Right ventricle myocardium inferior (tissue), 1 donor: ENCODE results near the gene NTN1. TPM values are rescaled to one million over a fixed set of nuclear protein-coding genes. Genes with fewer than 3 reads are reported as not detected.
"Not testable (repeated sequence)": the region's sequence is repeated elsewhere in the genome, so short reads cannot be mapped to it uniquely, and the experiment has no call there.

Source experiments
- ATAC-seq: fragments of 200-7000 bp; cut with Tn5 transposase; one replicate; pipeline ENCODE4 v1.9.1; 2020; ENCODE audit warnings: mild to moderate bottlenecking, moderate library complexity
- DNase-seq: peaks from one replicate; pipeline ENCODE4 v3.0.0; 2021; ENCODE audit errors: missing footprints
- intact Hi-C: fragments of 100-400 bp; cut with DNase I; formaldehyde crosslinking; loops from one replicate; pipeline ENCODE4 v1.11.0; 2022
- total RNA-seq: library from RNA; stranded (reverse); fragmentation: NEBNext Ultra II Directional; extraction: Animal tissue kit (Norgen Biotek cat#: 25700); gene quantifications from one replicate; pipeline ENCODE4 v1.2.1, GENCODE V29; 2021
- donor health status: DM: no; HTN: yes; CAD: no; lungs with severe emphysema.

Gene NTN1
- total RNA-seq, 1 donor from 2014 or later, result 24.5 TPM

DNA sequence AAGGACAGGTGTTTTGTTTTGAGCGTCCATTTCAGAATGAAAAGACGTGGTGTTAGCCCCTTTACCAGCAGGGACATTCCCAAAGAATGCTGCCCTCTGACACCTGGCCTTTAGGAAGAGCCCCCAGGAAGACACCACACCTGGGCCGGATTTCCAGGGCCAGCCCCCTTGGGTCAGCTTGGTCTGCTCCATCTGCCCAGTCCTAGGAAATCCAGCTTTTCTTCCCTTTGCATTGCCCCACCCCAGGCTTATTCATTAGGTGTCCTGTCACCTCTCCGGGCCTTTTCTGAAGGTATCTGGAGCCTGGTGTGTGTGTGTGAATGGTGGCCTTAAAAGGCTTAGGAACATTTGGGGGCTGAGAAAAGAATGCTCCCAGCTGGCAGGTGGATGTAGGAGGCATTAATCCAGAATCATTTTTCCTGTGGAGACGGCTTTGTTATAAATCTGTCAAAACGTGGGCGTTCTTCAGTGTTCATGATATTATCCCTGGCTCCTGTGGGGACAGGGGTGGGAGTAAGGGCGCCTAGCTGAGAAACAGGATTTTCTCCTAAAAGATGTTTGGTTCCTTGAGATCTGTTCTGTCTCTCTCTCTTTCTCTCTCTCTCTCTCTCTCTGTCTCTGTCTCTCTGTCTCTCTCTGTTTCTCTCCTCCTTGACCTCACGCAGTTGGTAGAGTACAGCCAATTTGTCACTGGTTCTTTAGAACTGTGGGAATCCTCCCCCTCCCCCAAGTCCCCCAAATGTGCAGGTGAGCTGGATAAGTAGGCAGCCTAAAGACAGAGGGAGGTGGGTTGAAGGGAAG is 84.0 kb downstream of the NTN1 start:
- DNase-seq (no peak), ATAC-seq (no peak)
- intact Hi-C loops, result loop anchor here (10.0 kb wide), 1 partner anchor 190 kb away; no protein-coding TSS in a partner anchor

DNA sequence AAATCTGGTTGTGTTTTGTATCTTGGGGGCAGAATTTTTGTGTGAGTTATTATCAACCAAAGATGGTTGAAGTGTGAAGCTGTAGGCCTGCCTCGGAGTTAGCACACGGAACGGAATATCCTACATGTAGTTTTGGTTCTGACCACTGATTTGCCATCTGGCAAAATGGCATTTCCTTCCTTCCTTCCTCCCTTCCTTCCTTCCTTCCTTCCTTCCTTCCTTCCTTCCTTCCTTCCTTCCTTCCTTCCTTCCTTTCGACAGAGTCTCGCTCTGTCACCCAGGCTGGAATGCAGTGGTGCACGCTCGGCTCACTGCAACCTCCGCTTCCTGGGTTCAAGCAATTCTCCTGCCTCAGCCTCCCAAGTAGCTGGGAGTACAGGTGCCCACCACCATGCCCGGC is 85.0 kb downstream of the NTN1 start:
- not testable (repeated sequence) for ATAC-seq, DNase-seq
- intact Hi-C loops, result loop anchor here (10.0 kb wide), 1 partner anchor 189 kb away; no protein-coding TSS in a partner anchor

DNA sequence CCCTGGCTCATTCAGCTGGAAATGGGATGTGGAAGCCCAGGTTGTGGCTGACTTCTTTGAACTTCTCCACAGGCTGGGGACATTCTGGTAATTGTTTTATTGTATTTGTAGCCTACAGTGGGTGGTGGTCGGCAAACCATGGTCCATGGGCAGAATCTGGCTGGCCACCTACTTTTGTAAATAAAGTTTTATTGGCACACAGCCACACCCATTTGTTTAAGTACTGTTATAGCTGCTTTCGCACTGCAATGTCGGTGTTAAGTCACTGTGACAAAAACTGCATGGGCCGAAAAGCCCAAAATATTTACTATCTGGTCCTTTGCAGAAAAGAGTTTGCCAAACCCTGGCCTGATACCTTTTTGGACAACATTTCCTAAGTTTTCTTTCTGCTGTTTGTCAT is 86.2 kb downstream of the NTN1 start:
- intact Hi-C loops, result loop anchor here (10.0 kb wide), 1 partner anchor 187 kb away; no protein-coding TSS in a partner anchor
- DNase-seq, result no peak
- ATAC-seq, result no peak

DNA sequence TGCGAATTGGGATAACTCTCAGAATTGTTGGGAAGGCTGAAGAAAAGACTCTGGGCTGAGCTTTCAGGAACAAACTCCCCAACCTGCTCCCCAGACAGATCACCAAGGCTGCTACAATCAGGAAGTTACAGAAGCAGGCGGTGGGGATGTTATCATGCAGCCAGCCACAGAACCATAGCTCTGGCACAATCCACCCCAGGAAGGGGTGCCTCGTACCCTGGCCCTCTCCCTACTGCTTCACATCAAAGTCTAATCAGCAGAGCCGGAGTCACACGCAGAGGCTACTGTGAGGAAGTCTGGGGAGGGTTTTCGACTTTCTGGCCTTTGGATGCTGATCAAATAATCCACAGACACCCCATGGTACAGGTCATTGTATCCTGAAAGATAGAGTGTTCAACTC is 86.8 kb downstream of the NTN1 start:
- ATAC-seq, result no peak
- intact Hi-C loops, result loop anchor here (10.0 kb wide), 1 partner anchor 187 kb away; no protein-coding TSS in a partner anchor
- DNase-seq, result no peak

DNA sequence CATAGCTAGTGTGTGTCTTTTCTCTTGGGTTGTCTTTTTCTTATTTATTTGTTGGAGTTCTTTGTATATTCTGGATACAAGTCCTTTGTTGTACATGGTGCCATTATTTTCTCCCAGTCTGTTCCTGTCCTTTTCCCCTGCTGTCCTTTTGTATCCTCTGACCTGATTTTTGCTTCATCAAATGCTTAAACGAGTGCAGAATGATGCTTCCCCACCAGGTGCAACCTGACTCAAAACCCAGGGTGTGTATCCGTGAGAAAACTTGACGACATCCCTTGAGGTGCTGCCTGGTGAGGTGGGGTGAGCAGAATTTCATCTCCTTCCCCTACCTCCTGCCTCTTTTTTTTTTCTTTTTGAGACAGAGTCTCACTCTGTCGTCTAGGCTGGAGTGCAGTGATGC is 88.6 kb downstream of the NTN1 start:
- DNase-seq (no peak), ATAC-seq (no peak)
- intact Hi-C loops, result loop anchor here (10.0 kb wide), 1 partner anchor 185 kb away; no protein-coding TSS in a partner anchor

DNA sequence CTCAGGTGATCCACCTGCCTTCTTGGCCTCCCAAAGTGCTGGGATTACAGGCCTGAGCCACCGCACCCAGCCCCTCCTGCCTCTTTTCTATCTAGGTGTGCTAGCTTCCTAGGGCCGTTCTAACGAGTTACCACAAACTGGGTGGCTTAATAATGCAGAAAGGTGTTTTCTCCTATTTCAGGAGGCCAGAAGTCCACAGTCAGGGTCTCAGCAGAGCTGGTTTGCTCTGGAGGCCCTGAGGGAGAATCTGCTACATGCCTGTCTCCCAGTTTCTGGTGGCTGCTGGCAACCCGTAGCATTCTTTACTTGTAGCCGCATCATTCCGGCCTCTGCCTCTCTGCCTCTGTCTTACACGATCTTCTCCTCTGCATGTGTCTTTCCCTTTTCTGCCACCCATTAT is 89.2 kb downstream of the NTN1 start:
- no peak for DNase-seq
- intact Hi-C loops, result no loop called here
- no peak for ATAC-seq

DNA sequence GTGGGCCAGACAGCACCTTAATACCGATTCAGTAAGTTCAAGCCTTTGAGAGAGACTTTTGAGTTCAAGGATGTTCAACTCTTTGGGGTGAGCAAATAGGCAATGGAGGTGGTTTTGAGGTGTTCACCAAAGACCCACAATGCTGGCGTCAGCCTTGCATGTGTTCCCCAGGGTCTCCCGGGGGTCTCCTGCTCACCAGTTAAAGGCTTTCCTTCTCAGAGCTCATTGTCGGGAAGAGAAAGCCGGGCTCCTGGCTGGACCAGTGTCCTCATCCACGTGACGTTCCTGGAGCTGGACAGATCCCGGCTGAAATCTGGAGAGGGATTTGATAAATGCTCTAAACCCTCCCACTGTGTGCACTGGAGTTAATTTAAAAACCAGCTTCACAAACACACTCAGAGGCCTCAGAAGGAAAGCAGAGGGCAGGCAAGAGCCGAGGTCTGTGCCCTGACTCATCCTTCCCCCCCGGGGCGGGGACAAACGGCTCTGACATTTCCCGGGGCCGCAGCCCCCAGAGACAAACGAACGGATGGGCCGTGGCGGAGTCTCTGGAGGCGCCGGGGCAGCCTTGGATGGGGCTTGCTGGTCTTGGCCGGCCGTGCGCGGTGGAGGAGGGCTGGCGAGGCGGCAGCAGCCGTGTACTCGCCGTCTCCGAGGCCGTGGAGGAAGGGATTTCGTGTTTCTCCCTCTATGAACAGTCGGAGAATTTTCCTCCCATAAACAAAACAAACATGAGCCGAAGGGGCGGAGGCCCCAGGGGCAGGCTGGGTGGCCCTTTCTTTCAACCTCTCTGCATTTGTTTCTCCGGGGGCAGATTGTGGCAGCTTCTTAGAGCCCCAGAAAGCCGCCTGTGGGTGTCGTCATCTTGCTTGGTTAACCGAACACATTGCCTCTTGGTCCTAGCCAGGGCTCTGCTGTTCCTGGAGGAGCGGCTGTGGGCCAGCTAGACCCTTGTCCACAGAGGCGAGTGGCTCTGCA is 94.2 kb downstream of the NTN1 start:
- intact Hi-C loops, result no loop called here
- ATAC-seq (peak; percentile 89), DNase-seq (peak; percentile 84)

DNA sequence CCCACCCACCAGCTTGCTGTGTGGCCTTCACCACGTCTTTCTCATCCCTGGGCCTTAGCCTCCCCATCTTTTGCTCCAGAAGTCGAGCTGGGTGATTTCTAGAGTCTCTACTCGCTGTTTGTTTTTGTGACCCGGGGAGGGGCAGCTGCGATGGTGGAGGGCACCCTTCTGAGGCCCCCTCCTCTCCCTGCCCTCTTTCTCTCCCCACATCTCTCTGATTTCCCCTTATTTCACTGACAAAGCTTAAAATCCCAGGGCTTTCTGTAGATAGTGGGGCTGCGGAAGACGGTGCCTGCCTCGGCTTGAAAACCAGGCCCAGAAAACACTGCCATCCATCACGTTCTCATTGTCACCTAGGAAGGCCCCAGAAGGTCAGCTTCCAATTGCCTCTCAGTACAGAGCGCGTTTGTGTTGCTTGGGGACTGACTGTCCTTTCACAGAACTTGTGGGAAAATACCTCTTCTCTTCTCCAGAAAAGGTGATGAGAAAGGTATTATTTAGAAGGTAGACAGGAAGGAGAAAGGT is 95.1 kb downstream of the NTN1 start:
- ATAC-seq, result no peak
- intact Hi-C loops, result no loop called here
- DNase-seq, result no peak

DNA sequence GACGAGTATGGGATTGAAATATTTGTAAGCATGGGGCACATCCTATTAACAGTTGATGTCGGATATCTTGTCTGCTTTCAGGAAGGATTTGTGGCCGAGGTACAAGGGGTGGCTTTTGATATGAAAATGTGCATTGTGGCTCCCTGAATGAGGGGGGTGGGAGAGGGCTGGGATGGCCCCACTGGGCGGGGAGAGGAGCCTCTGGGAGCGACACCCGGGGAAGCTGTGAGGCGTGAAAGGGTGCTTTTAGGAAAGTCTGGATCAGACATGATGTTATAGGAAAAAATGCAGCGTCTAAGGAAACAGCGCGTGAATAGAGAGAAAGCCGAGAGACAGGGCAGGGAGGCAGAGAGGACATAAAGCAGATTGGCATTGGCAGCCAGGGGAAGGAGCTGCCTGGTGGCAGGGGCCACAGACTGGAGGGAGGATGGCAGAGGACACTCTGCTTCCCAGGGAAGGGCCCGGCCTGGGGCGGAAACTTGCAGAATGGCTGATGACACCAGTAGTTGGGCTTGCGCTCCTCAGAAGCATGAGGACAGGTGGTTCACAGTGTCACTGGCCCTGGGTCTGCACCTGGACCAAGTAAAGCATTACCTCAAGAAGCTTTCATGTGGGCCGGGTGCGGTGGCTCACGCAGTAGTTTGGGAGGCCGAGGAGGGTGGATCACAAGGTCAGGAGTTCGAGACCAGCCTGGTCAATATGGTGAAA is 95.7 kb downstream of the NTN1 start:
- intact Hi-C loops, result no loop called here
- DNase-seq (no peak), ATAC-seq (no peak)

DNA sequence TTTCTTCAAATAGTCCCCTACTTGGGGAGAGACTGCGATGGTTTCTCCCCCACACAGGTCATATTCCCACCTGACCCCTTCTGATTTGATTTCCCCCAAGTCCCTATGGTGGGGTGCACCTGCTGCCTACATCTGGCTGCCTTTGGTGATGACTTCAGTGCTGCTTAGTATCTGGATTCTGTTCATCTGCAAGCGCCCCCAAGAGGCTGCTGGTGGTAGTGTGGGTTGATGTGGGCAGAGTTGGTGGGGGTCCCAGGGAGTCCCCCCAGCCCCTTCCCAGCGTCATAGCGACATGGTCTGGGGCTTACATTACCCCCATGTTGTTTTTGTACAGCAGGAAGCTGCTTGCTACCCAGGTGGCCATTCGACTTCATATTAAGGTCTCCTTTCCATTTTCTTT is 99.2 kb downstream of the NTN1 start:
- DNase-seq, result no peak
- intact Hi-C loops, result no loop called here
- no peak for ATAC-seq

DNA sequence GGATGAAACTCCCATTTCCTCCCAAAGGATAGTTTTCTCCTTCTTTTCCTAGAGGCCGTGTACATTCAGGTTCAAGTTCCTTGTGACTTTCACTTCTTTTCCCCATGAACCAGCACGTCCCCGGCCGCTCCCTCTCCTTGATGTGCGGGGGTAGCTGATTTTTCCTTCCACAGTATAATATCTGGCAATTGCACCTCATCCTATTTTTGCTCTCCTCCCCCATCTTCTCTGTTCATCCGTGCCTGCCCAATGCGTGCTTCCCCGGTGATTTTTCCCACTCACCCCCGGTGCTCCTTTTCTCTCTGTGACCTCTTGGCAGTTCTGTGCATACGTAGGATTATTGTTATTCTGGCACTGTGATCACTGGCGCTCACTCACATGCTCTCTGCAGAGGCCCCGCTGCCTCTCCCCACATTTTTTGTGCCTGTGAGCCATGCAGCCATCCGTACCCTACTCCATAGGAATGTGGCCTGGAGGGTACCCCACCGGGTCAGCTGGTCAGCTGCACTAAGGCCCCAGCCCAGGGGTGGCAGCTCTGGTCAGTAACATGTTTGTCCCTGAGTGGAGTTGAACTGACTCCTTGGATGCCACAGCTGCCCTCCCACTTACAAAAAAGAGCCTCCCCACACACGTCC is 100.0 kb downstream of the NTN1 start:
- ATAC-seq (no peak), DNase-seq (no peak)
- intact Hi-C loops, result no loop called here

DNA sequence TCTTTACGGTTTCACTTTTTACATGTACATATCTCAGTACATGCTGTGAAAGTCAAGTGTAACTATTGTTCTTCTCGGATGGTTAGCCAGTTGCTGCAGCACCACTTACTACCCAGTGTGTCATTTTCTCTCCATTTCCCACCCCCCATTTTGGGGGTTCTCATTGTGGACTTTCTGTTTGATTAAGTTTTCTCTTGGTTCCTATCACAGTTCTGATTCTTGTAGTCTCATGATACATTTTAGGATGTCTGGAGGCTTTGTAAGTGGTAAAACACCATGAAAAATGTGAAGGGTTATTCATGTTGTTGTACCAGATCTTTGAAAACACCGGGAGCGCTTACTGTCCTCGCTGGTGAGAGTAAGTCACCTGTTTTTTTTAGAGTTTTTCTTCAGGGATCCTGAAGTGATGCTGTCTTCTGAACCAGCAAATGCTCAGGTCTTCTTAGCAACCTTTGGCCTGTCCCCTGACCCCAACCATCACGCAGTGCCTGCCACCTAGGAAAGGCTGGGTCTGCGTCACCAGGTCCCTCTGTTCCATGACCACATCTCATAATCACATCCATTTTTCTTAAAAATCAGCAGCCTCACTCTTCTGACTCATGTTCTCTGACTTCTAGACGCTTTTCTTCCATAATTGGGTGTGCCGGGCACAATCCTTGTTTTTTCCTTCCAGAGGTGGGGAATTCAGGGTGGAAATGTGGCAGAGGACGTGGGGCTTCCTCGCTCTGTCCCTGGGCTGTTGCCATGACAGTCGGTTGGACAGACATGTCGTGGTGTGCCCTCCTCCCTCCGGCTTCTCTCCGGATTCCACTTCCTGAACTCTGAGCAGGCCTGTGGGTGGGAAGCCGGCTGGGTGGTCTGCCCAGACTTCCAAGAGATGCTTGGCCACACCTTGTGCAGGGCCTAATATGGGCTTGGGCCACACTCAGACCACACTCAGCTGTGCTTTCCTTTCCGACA is 102.6 kb downstream of the NTN1 start:
- DNase-seq, result no peak
- no peak for ATAC-seq
- intact Hi-C loops, result no loop called here

DNA sequence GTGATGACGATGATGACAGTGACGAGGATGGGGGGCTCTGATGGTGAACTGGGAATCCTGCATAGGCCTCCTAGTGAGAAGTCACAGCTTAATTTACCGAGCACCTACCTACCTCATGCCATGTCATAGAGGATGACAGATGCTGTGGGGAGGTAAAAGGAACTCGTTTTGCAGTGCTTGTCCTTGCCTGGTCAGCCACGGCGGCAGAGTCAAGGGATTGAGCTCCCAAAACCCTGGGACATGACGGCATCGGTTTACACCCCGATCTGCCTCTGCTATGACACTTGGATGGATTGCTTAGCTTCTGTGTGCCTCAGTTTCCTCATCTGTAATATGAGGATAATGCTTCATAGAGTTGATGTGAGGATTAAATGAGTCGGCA is 103.2 kb downstream of the NTN1 start:
- DNase-seq, result no peak
- intact Hi-C loops, result no loop called here
- ATAC-seq, result no peak

DNA sequence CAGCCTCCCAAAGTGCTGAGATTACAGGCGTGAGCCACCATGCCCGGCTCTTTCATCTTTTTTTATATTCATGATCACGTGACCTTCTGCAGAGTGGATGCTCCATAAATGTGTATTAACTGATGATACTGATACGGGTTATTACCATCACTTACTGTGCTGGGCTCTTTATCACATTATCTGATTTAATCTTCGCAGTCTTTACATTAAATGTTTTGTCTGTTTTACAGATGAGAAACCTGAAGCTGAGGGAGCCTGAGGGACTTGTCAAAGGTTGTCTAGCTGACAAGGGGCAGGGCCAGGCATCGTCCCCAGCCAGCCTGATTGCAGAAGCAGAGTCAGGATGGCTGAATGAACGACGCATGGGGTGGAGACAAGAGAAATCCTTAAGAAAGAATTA is 104.4 kb downstream of the NTN1 start:
- intact Hi-C loops, result no loop called here
- ATAC-seq, result no peak
- DNase-seq, result no peak

DNA sequence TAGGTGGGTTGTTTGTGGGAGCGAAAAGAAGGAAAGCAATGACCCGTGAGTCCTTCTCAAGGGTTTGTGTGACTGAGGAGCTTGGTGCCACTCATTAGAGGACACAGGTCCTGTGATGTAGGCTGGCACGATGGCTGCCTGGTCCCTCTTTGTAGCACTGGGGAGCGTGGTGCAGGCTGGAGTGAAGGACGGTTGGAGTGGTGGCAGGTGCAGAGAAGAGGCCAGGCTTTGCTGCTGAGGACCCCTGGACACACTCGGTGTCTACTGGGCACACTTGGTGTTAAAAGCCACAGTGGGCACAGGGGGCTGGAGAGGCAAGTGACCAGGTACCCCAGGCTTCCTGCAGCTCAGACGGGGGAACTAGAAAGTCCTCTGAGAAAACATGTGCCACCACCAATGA is 106.0 kb downstream of the NTN1 start:
- DNase-seq (no peak), ATAC-seq (no peak)
- intact Hi-C loops, result no loop called here

DNA sequence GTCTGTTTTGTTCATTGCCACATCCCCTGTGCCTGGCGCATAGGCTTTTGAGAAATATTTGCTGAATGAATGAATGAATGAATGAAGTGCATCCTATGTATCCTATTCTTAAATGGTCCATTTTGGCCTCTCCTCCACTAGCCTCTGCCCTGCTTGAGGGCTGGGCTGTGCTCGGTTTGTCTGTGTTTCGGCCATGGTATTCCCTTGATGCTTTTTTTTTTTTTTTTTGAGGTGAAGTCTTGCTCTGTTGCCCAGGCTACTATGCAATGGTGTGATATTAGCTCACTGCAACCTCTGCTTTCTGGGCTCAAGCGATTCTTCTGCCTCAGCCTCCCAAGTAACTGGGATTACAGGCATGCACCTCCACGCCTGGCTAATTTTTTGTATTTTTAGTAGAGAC is 110.1 kb downstream of the NTN1 start:
- DNase-seq (no peak), ATAC-seq (no peak)
- intact Hi-C loops, result no loop called here

DNA sequence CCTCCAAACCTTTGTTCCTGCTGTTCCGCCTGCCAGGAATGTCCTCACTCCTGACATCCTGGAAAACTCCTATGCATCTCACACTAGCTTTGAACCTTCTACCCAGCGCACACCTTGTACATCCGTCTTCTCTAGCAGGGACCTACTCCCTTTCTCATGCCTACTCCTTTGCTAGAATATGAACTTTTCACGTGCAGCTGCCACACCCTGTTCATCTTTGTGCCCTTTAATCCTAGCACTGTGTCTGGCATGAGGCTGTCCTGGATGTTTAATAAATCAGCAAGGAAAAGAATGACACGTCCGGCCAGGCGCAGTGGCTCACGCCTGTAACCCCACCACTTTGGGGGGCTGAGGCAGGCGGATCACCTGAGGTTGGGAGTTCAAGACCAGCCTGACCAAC is 111.0 kb downstream of the NTN1 start:
- intact Hi-C loops, result no loop called here
- DNase-seq, result no peak
- ATAC-seq, result no peak
